NCI-H146 treated with DMSO at 0.1 percent for 48 hours (cell line): ENCODE measurements around the gene REXO1.

Experiments used
- DNase-seq: peaks from one replicate; lab custom pipeline; 2025; ENCODE audit not compliant: unreplicated experiment; lab: John Stamatoyannopoulos, UW

Gene REXO1

GRCh38 chr19:1768918-1769644, 79.2 kb downstream of the REXO1 start:
- no peak for DNase-seq

GRCh38 chr19:1768248-1768647, 80.0 kb downstream of the REXO1 start:
- no peak for DNase-seq

GRCh38 chr19:1767464-1767933, 80.8 kb downstream of the REXO1 start:
- DNase-seq = no peak

DNA sequence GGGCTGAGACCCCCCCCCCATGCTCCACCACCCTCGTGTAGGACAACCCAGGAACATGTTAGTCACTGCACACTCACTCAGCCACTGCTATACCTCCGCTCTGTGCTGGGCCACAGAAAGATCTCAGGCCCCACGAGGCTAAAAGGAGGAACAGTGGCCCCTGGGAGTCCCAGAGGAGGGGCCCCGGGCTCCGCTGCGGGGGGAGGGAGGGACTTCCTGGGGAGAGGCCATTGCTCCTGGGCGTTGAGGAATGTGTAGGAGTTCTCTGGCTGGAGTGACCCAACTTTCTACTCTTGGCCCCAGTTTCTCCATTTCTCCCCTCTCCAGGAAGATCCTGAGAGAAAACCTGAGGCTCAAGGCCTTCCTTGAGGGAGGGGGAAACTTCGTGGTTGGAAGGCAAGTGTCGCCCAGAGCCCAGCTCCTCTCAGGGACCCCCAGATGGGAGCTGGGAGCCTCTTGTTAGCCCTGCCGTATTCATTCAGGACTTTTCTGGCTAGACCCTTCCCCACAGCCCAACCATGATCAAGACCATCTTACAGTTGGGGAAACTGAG, 81.4 kb downstream of the REXO1 start:
- DNase-seq = no peak

DNA sequence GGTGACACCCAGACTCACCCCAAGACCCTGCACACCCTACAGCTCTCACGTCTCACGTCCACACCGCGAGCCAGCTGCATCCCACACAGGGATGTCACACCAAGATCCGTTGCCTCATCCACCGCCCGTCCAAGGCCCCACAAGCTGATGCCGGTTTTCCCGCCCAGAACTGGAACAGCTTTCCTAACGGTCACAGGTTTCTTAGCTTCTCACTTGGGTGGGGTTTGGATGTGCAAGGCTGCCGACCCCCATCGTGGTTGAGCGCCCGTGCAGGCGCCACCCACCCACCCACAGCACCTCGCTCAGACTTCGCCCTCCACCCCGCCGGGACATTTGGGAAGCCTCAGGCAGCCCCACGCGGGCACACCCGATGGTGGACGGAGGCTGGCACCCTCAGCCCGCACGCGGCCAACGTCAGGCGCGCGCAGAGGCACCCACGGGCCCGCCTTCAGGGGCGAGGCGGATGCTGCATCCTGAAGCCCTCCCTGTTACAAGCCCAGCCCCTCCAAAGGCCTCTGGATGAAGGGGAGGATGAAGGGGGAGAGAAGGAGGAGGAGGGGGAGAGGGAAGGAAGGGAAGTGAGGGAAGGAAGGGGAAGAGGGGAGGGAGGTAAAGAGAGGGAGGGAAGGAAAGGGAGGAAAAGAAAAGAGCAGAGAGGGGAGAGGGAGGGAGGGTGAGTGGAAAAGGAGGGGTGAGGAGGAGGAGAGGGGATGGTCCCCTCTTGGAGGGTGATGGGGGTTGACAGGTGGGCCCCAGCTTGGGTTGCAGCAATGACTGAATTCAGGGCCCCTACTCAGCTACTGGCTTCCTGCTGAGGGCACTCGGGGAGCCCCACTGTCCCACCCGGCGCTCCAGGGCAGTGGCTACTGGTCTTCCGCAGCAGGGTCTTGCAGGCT, 82.1 kb downstream of the REXO1 start:
- no peak for DNase-seq
